IPS-20b (cell line): ENCODE measurements around the gene MTUS2.

Experiments
- H3K27ac ChIP-seq: one replicate; pipeline ENCODE4 v1.5.1; 2013; ENCODE audit warnings: low read length
- H3K27me3 ChIP-seq: 2 replicates; pipeline ENCODE4 v1.6.1; 2013; ENCODE audit warnings: mild to moderate bottlenecking, low read length, inconsistent platforms; ENCODE audit not compliant: insufficient read depth
- H3K36me3 ChIP-seq: 2 replicates; pipeline ENCODE4 v1.6.1; 2013; ENCODE audit warnings: low read depth, mild to moderate bottlenecking, inconsistent platforms, low read length, moderate library complexity; ENCODE audit not compliant: insufficient read depth
- H3K4me1 ChIP-seq: 2 replicates; pipeline ENCODE4 v1.6.1; 2013; ENCODE audit warnings: mild to moderate bottlenecking, control low read depth, inconsistent platforms, low read length, moderate library complexity; ENCODE audit not compliant: insufficient read depth
- H3K4me3 ChIP-seq: 2 replicates; pipeline ENCODE4 v1.5.1; 2013; ENCODE audit warnings: mild to moderate bottlenecking, low read length, inconsistent platforms
- H3K9ac ChIP-seq: 2 replicates; pipeline ENCODE4 v1.6.1; 2013; ENCODE audit warnings: low read depth, mild to moderate bottlenecking, inconsistent platforms, low read length, moderate library complexity
- H3K9me3 ChIP-seq: 2 replicates; pipeline ENCODE4 v1.6.1; 2013; ENCODE audit warnings: mild to moderate bottlenecking, low read depth, low read length, inconsistent platforms; ENCODE audit not compliant: insufficient read depth

Gene MTUS2

DNA sequence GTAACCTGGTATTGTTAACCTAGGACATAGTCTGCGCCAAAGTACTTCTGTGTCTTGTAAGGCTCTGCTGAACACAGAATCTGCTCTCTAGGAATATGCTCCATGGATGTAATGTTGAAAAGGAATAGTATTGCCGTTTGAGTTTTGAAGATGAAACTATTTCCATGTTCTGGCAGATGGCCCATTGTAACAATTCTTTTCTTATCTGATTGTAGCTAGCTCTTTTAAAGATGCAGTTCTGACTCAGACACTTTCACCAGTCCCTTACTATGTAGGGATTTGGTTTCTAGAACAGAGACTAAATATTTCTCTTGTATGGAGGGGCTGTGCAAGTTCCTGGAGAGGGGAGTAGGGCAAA is 185.6 kb downstream of the MTUS2 start:
- Histone ChIP-seq H3K36me3 (no peaks in the 10 kb centered on the region), H3K9me3 (no peaks in the 10 kb centered on the region), H3K4me3 (no peak overlapping the region), H3K4me1 (peaks cover 9% of the 10 kb centered on the region; the same call in 1 of the 2 replicates), H3K9ac (no peak overlapping the region), H3K27ac (no peak overlapping the region), H3K27me3 (no peaks in the 10 kb centered on the region)

DNA sequence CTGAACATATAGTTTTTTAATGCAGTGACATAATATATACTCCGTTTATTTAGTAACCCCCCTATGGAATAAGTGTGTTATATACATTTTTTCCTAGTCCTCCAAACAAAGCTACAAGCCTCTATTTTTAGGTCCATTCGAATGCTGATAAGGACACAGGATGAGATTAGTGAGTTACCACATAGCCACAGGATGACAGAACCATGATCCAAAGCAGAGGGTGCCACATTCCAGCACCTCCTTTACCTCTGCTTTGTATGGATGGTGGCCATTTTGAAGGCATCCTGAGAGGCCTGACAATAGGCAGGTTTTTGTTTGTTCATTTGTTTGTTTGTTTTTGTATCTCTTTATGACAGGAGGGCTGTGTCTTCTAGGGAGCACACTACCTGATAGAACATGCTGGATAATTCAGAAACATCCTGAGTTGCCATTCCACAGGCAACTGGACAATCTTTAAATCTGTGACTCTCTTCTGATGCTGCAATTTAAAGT is 186.3 kb downstream of the MTUS2 start:
- peaks cover 9% of the 10 kb centered on the region; the same call in 1 of the 2 replicates for H3K4me1 ChIP-seq
- no peak overlapping the region for H3K9ac ChIP-seq
- H3K27me3 ChIP-seq = no peaks in the 10 kb centered on the region
- no peaks in the 10 kb centered on the region for H3K36me3 ChIP-seq
- no peaks in the 10 kb centered on the region for H3K9me3 ChIP-seq
- no peak overlapping the region for H3K27ac ChIP-seq
- no peak overlapping the region for H3K4me3 ChIP-seq

DNA sequence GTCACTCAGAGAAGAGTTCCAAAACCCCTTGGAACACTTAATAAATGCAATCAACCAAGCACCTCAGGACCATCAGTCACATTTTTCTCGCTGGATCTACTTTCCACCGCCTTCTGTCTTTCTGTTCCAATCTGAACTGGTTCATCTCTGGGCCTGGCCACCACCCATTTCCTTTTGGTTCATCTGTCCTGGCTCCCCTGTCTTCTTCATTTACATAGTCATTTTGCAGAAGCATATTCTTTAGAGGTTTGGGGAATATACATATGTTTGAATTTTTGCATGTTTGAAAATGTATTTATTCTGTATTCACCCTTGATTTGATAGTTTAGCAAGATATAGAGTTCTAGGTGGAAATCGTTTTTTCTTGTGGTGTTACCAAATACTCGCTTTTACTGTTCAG is 188.2 kb downstream of the MTUS2 start:
- H3K36me3 ChIP-seq = no peaks in the 10 kb centered on the region
- no peaks in the 10 kb centered on the region for H3K27me3 ChIP-seq
- peaks cover 9% of the 10 kb centered on the region; the same call in 1 of the 2 replicates for H3K4me1 ChIP-seq
- no peaks in the 10 kb centered on the region for H3K9me3 ChIP-seq
- no peak overlapping the region for H3K9ac ChIP-seq
- no peak overlapping the region for H3K4me3 ChIP-seq
- H3K27ac ChIP-seq = no peak overlapping the region

DNA sequence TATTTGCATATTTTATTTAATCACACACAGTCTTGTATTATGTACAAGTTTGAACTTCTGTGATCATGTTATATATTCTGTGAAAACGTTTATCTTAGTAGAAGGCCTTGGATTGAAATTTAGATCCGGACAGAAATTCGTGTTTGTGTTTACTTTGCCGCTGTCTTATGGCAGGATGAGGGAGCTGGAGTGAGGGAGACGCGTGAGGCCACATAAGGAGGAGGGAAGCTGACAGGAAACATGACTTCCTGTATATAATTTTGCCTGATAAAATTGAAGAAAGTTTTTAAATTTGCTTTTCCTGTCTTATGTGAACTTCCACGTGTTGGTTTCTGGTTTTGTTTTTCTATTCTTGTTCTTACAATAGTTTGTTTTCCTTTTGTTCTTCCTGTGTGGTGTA is 200.2 kb downstream of the MTUS2 start:
- Histone ChIP-seq H3K27me3 (no peaks in the 10 kb centered on the region), H3K4me3 (no peak overlapping the region), H3K9ac (no peak overlapping the region), H3K36me3 (no peaks in the 10 kb centered on the region), H3K27ac (no peak overlapping the region), H3K9me3 (no peaks in the 10 kb centered on the region), H3K4me1 (no peaks in the 10 kb centered on the region)

DNA sequence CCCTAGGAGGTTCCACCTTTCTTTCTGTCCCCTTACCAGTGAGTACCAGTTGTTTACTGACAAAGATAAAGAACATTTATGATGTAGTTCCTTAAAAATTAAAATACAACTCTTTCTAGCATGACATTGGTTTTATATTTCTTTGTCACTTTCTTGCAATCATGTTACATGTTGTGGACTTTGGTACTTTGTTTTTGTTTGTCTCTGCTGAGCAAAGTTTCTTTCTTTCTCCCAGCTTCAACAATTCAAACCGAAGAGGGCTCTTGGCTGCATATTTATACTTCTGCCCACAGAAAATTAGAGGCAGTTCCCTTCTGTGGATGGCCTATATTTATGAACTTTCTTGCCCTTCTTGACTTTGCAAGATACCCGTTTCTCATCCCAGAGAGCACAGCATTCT is 201.2 kb downstream of the MTUS2 start:
- Histone ChIP-seq H3K27me3 (no peaks in the 10 kb centered on the region), H3K9me3 (no peaks in the 10 kb centered on the region), H3K4me3 (no peak overlapping the region), H3K9ac (no peak overlapping the region), H3K36me3 (no peaks in the 10 kb centered on the region), H3K27ac (no peak overlapping the region), H3K4me1 (no peaks in the 10 kb centered on the region)

DNA sequence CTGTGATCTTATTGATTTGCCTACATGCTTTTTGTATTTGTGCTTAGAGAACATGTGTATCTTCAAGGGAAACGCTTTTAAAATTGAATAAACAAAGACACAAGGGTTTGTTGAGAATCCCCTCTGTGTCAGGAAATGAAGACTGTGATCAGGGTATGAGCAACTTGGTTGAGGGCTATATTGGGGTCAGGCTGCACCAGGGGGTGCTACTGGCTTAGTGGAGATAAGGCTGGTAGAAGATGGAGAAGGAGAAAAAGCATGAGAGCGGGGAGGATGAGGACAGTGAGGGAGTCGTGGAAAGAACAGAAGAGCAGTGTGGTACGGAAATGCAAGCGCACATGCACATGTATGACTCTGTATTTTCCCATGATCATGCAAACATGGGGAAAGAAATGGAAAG is 201.6 kb downstream of the MTUS2 start:
- no peak overlapping the region for H3K4me3 ChIP-seq
- no peaks in the 10 kb centered on the region for H3K4me1 ChIP-seq
- no peak overlapping the region for H3K27ac ChIP-seq
- H3K36me3 ChIP-seq = no peaks in the 10 kb centered on the region
- H3K27me3 ChIP-seq = no peaks in the 10 kb centered on the region
- no peaks in the 10 kb centered on the region for H3K9me3 ChIP-seq
- H3K9ac ChIP-seq = no peak overlapping the region

DNA sequence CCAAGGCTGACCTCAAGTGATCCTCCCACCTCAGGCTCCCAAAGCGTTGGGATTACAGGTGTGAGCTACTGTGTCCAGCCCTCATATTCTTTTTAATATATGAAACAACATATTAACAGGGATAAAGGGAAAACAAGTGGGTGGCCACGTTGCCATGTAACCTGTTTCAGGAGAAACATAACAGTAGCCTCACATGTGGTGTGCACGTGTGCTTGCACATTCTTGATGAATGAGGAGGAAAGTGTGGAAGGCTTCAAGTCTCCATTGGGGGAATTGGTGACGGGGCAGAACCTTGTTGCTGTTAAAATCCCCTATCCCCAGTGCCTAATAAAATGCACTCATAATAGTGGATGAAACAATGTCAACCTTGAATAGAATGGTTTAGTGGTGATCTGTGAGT is 202.3 kb downstream of the MTUS2 start:
- Histone ChIP-seq H3K27me3 (no peaks in the 10 kb centered on the region), H3K4me3 (no peak overlapping the region), H3K4me1 (no peaks in the 10 kb centered on the region), H3K9ac (no peak overlapping the region), H3K36me3 (no peaks in the 10 kb centered on the region), H3K9me3 (no peaks in the 10 kb centered on the region), H3K27ac (no peak overlapping the region)

DNA sequence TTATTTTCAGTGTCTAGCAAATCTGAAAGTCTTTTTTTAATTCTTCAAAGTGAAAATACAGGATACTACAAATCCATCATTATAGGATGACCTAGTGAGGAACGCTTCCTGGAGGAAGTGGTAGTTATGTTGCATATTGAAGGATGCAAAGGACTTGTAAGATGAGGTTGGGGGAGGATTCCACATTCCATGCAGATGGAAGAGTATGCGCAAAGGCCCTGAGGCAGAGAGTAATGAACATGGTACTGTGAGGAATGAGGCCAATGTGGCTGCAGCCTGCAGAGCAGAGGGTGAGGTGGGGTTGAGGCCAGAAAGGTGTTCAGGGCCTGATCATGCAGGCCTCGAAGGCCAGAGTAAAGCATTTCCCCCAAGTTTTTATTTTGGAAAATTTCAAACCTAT is 202.8 kb downstream of the MTUS2 start:
- H3K9ac ChIP-seq = no peak overlapping the region
- H3K36me3 ChIP-seq = no peaks in the 10 kb centered on the region
- no peaks in the 10 kb centered on the region for H3K4me1 ChIP-seq
- H3K9me3 ChIP-seq = no peaks in the 10 kb centered on the region
- H3K27me3 ChIP-seq = no peaks in the 10 kb centered on the region
- no peak overlapping the region for H3K27ac ChIP-seq
- H3K4me3 ChIP-seq = no peak overlapping the region

DNA sequence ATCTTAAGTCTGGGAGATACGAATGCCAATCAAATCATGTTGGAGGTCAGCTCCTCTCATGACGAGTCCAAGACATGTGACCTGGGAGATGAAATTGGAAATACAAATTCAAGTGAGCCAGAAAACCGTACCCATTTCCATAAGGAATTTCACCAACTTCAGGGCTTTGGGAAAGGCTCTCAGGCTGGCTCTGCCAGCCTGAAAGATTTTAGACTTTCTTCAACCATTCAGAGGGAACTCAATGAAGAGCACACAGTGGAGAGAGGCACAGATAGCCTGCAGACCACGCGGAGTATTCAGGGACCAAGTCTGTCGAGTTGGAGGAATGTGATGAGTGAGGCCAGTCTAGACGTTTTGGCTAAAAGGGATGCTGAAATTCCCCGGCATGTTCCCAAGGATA is 204.6 kb downstream of the MTUS2 start:
- Histone ChIP-seq H3K27ac (no peak overlapping the region), H3K36me3 (no peaks in the 10 kb centered on the region), H3K27me3 (no peaks in the 10 kb centered on the region), H3K4me3 (no peak overlapping the region), H3K9me3 (no peaks in the 10 kb centered on the region; the same call in 1 of the 2 replicates), H3K9ac (no peak overlapping the region), H3K4me1 (no peaks in the 10 kb centered on the region)

DNA sequence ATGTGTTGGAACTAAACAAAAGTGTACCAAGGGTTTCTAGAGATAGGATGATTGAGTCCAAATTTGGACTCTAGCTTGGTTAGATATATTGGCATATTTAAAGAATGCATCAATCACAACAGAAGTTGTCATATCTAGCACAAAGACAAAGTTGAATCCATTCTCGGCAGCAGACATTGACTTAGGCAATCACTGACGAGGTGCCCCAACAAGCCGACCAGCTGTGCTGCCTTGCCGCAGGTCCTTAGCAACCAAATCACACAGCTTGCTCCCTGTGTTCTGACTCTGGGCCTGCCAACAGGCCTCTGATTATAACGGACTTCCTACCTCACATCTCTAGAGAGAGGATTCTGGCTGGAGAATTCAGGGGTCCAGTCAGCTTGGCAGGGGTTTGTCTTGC is 208.7 kb downstream of the MTUS2 start:
- no peaks in the 10 kb centered on the region for H3K4me1 ChIP-seq
- H3K4me3 ChIP-seq = no peak overlapping the region
- no peaks in the 10 kb centered on the region for H3K27me3 ChIP-seq
- no peak overlapping the region for H3K27ac ChIP-seq
- H3K9ac ChIP-seq = no peak overlapping the region
- no peaks in the 10 kb centered on the region; the same call in 1 of the 2 replicates for H3K9me3 ChIP-seq
- H3K36me3 ChIP-seq = no peaks in the 10 kb centered on the region

DNA sequence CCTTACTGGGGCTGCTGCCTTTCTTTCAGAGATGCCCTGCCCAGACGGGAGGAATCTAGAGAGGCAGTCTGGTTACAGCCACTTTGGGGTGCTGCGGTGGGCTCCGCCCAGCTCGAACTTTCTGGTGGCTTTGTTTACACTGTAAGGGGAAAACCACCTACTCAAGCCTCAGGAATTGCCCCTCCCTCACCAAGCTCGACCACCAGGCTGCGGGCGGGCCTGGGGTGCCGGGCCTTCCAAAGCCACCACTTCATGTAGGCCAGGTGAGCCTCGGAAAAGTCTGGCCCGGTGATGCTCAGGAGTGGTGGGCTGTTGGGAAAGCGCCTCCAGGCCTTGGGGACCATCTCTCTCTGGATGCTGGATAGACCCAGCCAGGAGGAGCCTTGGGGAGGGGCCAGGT is 218.6 kb downstream of the MTUS2 start:
- H3K27ac ChIP-seq = no peak overlapping the region
- no peak overlapping the region for H3K9ac ChIP-seq
- no peaks in the 10 kb centered on the region for H3K9me3 ChIP-seq
- no peaks in the 10 kb centered on the region for H3K36me3 ChIP-seq
- no peaks in the 10 kb centered on the region for H3K4me1 ChIP-seq
- H3K4me3 ChIP-seq = no peak overlapping the region
- no peaks in the 10 kb centered on the region for H3K27me3 ChIP-seq

DNA sequence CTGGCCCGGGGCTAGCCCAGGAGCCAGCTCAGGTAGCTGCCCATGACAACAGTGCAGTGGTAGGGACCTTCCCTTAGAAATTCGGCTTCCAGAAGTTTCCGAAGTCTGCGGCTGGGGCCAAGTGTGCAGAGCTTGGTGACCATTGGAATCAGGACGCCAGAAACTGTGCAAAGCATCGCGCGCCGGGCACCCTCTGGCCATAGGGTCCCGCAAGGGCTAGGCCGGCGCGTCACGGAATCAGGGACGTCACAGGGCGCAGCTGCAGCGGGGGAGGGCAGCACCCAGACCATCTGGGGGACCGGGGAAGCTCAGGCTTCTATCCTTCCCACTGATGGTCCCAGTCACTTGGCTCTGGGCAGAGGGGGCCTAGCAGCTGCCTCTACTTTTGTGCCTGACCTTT is 219.1 kb downstream of the MTUS2 start:
- Histone ChIP-seq H3K4me3 (no peak overlapping the region), H3K9ac (no peak overlapping the region), H3K27ac (no peak overlapping the region), H3K27me3 (no peaks in the 10 kb centered on the region), H3K4me1 (no peaks in the 10 kb centered on the region), H3K36me3 (no peaks in the 10 kb centered on the region), H3K9me3 (no peaks in the 10 kb centered on the region; the same call in 1 of the 2 replicates)

DNA sequence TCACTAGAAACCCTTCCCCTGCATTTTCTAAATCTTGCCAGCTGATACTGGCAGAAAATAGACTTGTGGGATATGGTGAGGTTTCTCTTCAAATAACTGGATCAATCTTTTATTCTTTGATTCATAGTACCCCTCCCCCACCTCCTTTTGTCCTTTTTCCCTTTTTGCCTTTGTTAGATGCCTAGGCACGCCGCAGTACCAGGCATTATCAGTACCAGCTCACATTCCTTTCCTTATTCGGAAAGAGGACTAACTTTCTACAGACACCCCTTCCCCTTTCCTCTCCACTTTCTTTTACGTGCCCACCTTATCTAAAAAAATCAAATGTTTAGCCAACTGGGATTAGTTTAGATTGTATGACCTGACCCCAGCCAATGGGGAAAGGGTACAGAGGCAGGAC is 226.4 kb downstream of the MTUS2 start:
- no peak overlapping the region for H3K4me3 ChIP-seq
- H3K27ac ChIP-seq = peak overlapping the region; percentile 67
- H3K9ac ChIP-seq = peak overlapping the region; percentile 7; the same call in 1 of the 2 replicates
- H3K9me3 ChIP-seq = peaks cover 9% of the 10 kb centered on the region; the same call in 1 of the 2 replicates
- H3K36me3 ChIP-seq = no peaks in the 10 kb centered on the region
- H3K27me3 ChIP-seq = no peaks in the 10 kb centered on the region
- peaks cover 7% of the 10 kb centered on the region; the same call in 1 of the 2 replicates for H3K4me1 ChIP-seq
